ENCODE measurements around the gene EVI5. TPM values are rescaled to one million over a fixed set of nuclear protein-coding genes. Genes with fewer than 3 reads are reported as not detected.

EVI5 gene
- total RNA-seq, 1 experiment from 2014 or later, result 11.4 TPM

- no peak for TF ChIP-seq PRDM15 (CRISPR knock-in tag; IDR thresholded peaks at IDR 0.05)
- TF ChIP-seq ZNF219 (CRISPR knock-in tag; IDR thresholded peaks at IDR 0.05; ENCODE audit: borderline replicate concordance), result no peak
These were observed 77.2 kb downstream of the EVI5 start (continued) for GRCh38 chr1:92707709-92708108.

GRCh38 chr1:92707292-92707691 is 77.6 kb downstream of the EVI5 start:
- ATAC-seq (no peak), DNase-seq (ENCODE audit: low spot score) (no peak)
- Mint-ChIP-seq H3K36me3 (no peaks in the 10 kb centered on the region), H3K27me3 (ENCODE audit: low read depth) (no peaks in the 10 kb centered on the region), H3K27ac (no peak overlapping the region), H3K4me3 (no peak overlapping the region), H3K9me3 (no peaks in the 10 kb centered on the region), H3K4me1 (peaks cover 48% of the 10 kb centered on the region)
- no peak for TF ChIP-seq ZNF671 (CRISPR knock-in tag; IDR thresholded peaks at IDR 0.05)
- no peak for TF ChIP-seq MYBL2 (CRISPR knock-in tag; IDR thresholded peaks at IDR 0.05)
- TF ChIP-seq CTCF (IDR thresholded peaks at IDR 0.05), result no peak
- TF ChIP-seq IRF1 (CRISPR knock-in tag; IDR thresholded peaks at IDR 0.05), result no peak
- no peak for TF ChIP-seq MAX (CRISPR knock-in tag; IDR thresholded peaks at IDR 0.05)
- CTCF ChIA-PET, result no interaction called here
- POLR2A ChIA-PET, result no interaction called here

- Mint-ChIP-seq H3K27ac (peak overlapping the region; percentile 41; the same call in 1 of the 2 replicates), H3K9me3 (no peaks in the 10 kb centered on the region), H3K36me3 (peaks cover 2% of the 10 kb centered on the region; the same call in 1 of the 2 replicates), H3K27me3 (ENCODE audit: low read depth) (no peaks in the 10 kb centered on the region), H3K4me1 (peaks cover 40% of the 10 kb centered on the region), H3K4me3 (no peak overlapping the region)
- CTCF ChIA-PET, result interaction anchor here (1.0 kb wide), 1 partner anchor 43 kb away, joined by 7 read pairs; no protein-coding TSS in a partner anchor
- ATAC-seq (peak; percentile 41; the same call in 1 of the 2 replicates), DNase-seq (ENCODE audit: low spot score) (no peak)
- POLR2A ChIA-PET, result interaction anchor here (1.0 kb wide), 1 partner anchor 10 kb away, joined by 3 read pairs; no protein-coding TSS in a partner anchor
- TF ChIP-seq ERG (CRISPR knock-in tag; IDR thresholded peaks at IDR 0.05) (no peak), STAT6 (CRISPR knock-in tag; conservative IDR thresholded peaks at IDR 0.05; ENCODE audit: low read depth) (no peak), OVOL2 (CRISPR knock-in tag; IDR thresholded peaks at IDR 0.05; ENCODE audit: borderline replicate concordance) (no peak), IRF2 (CRISPR knock-in tag; IDR thresholded peaks at IDR 0.05; ENCODE audit: borderline replicate concordance, low read depth) (no peak), NFATC4 (CRISPR knock-in tag; IDR thresholded peaks at IDR 0.05) (no peak), ZNF317 (CRISPR knock-in tag; IDR thresholded peaks at IDR 0.05; ENCODE audit: borderline replicate concordance, low read depth) (no peak), CREM (CRISPR knock-in tag; IDR thresholded peaks at IDR 0.05) (no peak), ZNF396 (CRISPR knock-in tag; IDR thresholded peaks at IDR 0.05; ENCODE audit: borderline replicate concordance) (no peak), AR (CRISPR knock-in tag; IDR thresholded peaks at IDR 0.05) (no peak), EMX1 (CRISPR knock-in tag; IDR thresholded peaks at IDR 0.05) (no peak), ATF1 (CRISPR knock-in tag; IDR thresholded peaks at IDR 0.05) (no peak), HMGA2 (CRISPR knock-in tag; IDR thresholded peaks at IDR 0.05) (no peak)
These were observed 79.5 kb downstream of the EVI5 start for GRCh38 chr1:92705446-92705845.
